ENCODE measurements around the gene PPP1R12B.
"Not testable (repeated sequence)": the region's sequence is repeated elsewhere in the genome, so short reads cannot be mapped to it uniquely, and the experiment has no call there.

GRCh38 chr1:202638701-202639305 is 290.3 kb downstream of the PPP1R12B start:
- not testable (repeated sequence) for TF ChIP-seq POLR2A, CTCF (IDR thresholded peaks at IDR 0.05)

Measured in uterus (tissue), 2 donors.